HG03175 (cell line): Measurements from ENCODE around the gene DBH.

ENCODE experiments used
- ATAC-seq: cut with Tn5 transposase; IDR thresholded peaks from one replicate; pipeline ENCODE4 v1.9.1; 2021; ENCODE audit warnings: mild to moderate bottlenecking, moderate library complexity; ENCODE audit not compliant: unreplicated experiment

The DBH gene

GRCh38 chr9:133641861-133642595 is 5.9 kb downstream of the DBH start:
- no peak for ATAC-seq

- ATAC-seq: no peak
Measured at GRCh38 chr9:133642708-133643361, 6.7 kb downstream of the DBH start.

- no peak for ATAC-seq
Measured at GRCh38 chr9:133643362-133643755, 7.2 kb downstream of the DBH start.

GRCh38 chr9:133643978-133644760 is 8.0 kb downstream of the DBH start:
- ATAC-seq: no peak

GRCh38 chr9:133645021-133645765 is 9.0 kb downstream of the DBH start:
- ATAC-seq: no peak

- no peak for ATAC-seq
Measured at GRCh38 chr9:133647148-133647547, 11.0 kb downstream of the DBH start.

GRCh38 chr9:133647765-133648469 is 11.8 kb downstream of the DBH start:
- ATAC-seq: no peak

GRCh38 chr9:133649194-133649593 is 13.0 kb downstream of the DBH start:
- ATAC-seq: no peak

GRCh38 chr9:133650026-133650425 is 13.9 kb downstream of the DBH start:
- no peak for ATAC-seq

GRCh38 chr9:133653638-133654037 is 17.5 kb downstream of the DBH start:
- no peak for ATAC-seq

GRCh38 chr9:133654736-133655657 is 18.8 kb downstream of the DBH start:
- no peak for ATAC-seq

GRCh38 chr9:133655701-133656100 is 19.5 kb downstream of the DBH start:
- no peak for ATAC-seq

- no peak for ATAC-seq
Measured at GRCh38 chr9:133656211-133657119, 20.3 kb downstream of the DBH start.

- ATAC-seq: no peak
Measured at GRCh38 chr9:133657120-133657661, 21.0 kb downstream of the DBH start.

GRCh38 chr9:133658442-133659431 is 22.6 kb downstream of the DBH start:
- ATAC-seq: no peak

GRCh38 chr9:133659516-133659915 is 23.4 kb downstream of the DBH start:
- no peak for ATAC-seq
